Stomach smooth muscle (tissue), 2 donors: ENCODE results near the gene MAP3K2.

ENCODE experiments used
- H3K27ac ChIP-seq: one replicate; pipeline ENCODE4 v1.7.0; 2013; ENCODE audit warnings: mild to moderate bottlenecking, low read length, inconsistent platforms
- H3K27me3 ChIP-seq, 2 donors: one replicate each; pipeline ENCODE4 v1.7.0; 2013; ENCODE audit warnings: low read length in 2 of 2; ENCODE audit not compliant: insufficient read depth in 2 of 2, control insufficient read depth in 1 of 2
- H3K36me3 ChIP-seq, 2 donors: one replicate each; pipeline ENCODE4 v1.7.0; 2013; ENCODE audit warnings: low read length in 2 of 2; ENCODE audit not compliant: control insufficient read depth in 2 of 2, insufficient read depth in 2 of 2
- H3K4me1 ChIP-seq: one replicate; pipeline ENCODE4 v1.7.0; 2013; ENCODE audit warnings: low read length; ENCODE audit not compliant: control insufficient read depth, insufficient read depth
- H3K4me3 ChIP-seq, 2 donors: one replicate each; pipeline ENCODE4 v1.7.0; 2013; ENCODE audit warnings: low read length in 2 of 2
- H3K9ac ChIP-seq, 2 donors: one replicate each; pipeline ENCODE4 v1.7.0; 2013; ENCODE audit warnings: low read length in 2 of 2, mild to moderate bottlenecking in 1 of 2
- H3K9me3 ChIP-seq, 2 donors: one replicate each; pipeline ENCODE4 v1.7.0; 2013; ENCODE audit warnings: low read length in 2 of 2; ENCODE audit not compliant: control insufficient read depth in 2 of 2
- donor health status: healthy.
- donor health status: Pancreatic carcinoma.

MAP3K2 gene

GRCh38 chr2:127387655-127388422 is at the start of gene MAP3K2:
TSS of gene MAP3K2 (minus strand) at chr2:127387975. CDS start at chr2:127343129, 44,846 bp downstream.
- Histone ChIP-seq H3K4me3 (peak within 1 kb of the TSS; percentile 67 to 83), H3K9ac (peak within 1 kb of the TSS; percentile 83 to 93), H3K27ac (peak within 1 kb of the TSS; percentile 98), H3K4me1 (peaks cover 8% of the 10 kb centered on the region), H3K27me3 (no peaks in the 10 kb centered on the region), H3K9me3 (no peaks in the 10 kb centered on the region), H3K36me3 (no peaks in the 10 kb centered on the region)

GRCh38 chr2:127437056-127437455 is 49.3 kb upstream of the MAP3K2 start:
- Histone ChIP-seq H3K36me3 (no peaks in the 10 kb centered on the region), H3K4me3 (no peak overlapping the region), H3K9ac (no peak overlapping the region), H3K4me1 (no peaks in the 10 kb centered on the region), H3K27ac (no peak overlapping the region), H3K9me3 (peaks cover 0 to 9% of the 10 kb centered on the region in 2 donors), H3K27me3 (no peaks in the 10 kb centered on the region)

DNA sequence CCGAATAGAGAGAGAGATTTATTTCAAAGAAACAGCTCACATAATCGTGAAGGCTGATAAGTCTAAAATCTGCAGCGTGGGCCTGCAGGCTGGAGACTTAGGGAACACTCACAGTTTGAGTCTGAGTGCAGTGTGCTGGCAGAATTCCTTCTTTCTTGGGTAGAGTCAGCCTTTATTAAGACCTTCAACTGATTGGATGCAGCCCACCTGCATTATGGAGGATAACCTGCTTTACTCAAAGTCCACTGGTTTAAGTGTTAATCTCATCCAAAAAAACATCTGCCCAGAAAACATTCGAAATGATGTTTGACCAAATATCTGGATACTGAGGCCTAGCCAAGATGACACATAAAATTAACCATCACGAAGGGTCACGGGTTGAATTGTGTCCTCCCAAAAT is 46.7 kb upstream of the MAP3K2 start:
- Histone ChIP-seq H3K9ac (no peak overlapping the region), H3K36me3 (no peaks in the 10 kb centered on the region), H3K9me3 (peaks cover 0 to under 1% of the 10 kb centered on the region in 2 donors), H3K27ac (no peak overlapping the region), H3K4me3 (no peak overlapping the region), H3K27me3 (no peaks in the 10 kb centered on the region), H3K4me1 (no peaks in the 10 kb centered on the region)

DNA sequence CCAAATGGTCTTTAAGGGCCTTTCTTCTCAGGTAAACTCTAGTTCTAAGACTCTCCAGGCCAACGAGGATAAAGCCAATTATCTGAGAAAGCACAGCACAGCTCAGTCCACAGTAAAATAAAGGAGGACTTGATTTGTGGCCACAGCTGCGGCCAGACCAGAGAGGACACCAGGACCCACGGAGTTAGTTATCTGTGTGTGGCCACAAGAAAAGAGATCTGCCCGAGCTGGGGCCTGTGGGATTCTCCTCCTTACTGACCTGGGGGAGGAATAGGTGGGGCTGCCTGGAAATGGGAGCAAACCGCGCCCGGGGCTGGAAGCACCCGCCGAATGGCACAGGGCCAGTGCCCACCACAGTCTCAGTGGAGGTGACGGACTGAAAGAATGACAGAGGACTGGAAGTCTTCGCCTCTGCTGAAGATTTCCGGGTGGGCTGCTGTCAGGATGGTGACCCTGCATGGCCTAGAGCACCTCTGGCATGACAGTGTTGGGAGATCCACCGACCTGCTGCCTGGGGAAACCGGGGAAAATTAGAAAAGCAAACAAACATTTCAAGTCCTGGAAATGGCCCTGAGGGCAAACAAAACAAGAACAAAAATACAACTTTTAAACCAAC is 43.7 kb upstream of the MAP3K2 start:
- H3K9ac ChIP-seq = no peak overlapping the region
- no peak overlapping the region for H3K27ac ChIP-seq
- no peak overlapping the region for H3K4me3 ChIP-seq
- no peaks in the 10 kb centered on the region for H3K27me3 ChIP-seq
- no peaks in the 10 kb centered on the region for H3K9me3 ChIP-seq
- H3K36me3 ChIP-seq = no peaks in the 10 kb centered on the region
- H3K4me1 ChIP-seq = no peaks in the 10 kb centered on the region

GRCh38 chr2:127429844-127430425 is 42.2 kb upstream of the MAP3K2 start:
- H3K4me3 ChIP-seq = no peak overlapping the region
- H3K27ac ChIP-seq = no peak overlapping the region
- H3K9me3 ChIP-seq = no peaks in the 10 kb centered on the region
- peaks cover 5 to 9% of the 10 kb centered on the region in 2 donors for H3K27me3 ChIP-seq
- no peaks in the 10 kb centered on the region for H3K36me3 ChIP-seq
- no peaks in the 10 kb centered on the region for H3K4me1 ChIP-seq
- no peak overlapping the region for H3K9ac ChIP-seq

DNA sequence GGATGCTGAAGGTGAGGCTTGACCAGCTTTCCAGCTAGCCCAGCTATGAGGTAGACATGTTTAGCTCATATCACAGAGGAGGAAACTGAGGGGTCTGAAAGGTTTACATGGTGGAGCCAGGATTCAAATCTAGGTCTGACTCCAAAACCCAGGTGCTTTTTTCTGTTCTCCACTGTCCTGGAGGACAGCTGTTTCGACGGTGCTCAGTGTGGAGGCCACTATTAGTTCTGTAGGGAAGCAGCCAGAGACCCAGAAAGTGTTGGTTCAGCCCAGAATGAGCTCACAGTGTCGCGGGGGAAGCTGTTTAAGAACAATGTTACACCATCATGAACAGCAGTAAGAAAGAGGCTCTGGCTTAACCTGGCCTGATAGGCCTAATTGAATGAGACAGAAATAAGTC is 41.5 kb upstream of the MAP3K2 start:
- no peaks in the 10 kb centered on the region for H3K9me3 ChIP-seq
- H3K36me3 ChIP-seq = no peaks in the 10 kb centered on the region
- H3K4me3 ChIP-seq = no peak overlapping the region
- H3K27me3 ChIP-seq = peaks cover 5 to 12% of the 10 kb centered on the region in 2 donors
- H3K4me1 ChIP-seq = no peaks in the 10 kb centered on the region
- no peak overlapping the region for H3K9ac ChIP-seq
- no peak overlapping the region for H3K27ac ChIP-seq

GRCh38 chr2:127428815-127429109 is 41.0 kb upstream of the MAP3K2 start:
- Histone ChIP-seq H3K4me1 (no peaks in the 10 kb centered on the region), H3K27ac (no peak overlapping the region), H3K9ac (no peak overlapping the region), H3K9me3 (no peaks in the 10 kb centered on the region), H3K36me3 (no peaks in the 10 kb centered on the region), H3K27me3 (peaks cover 6 to 12% of the 10 kb centered on the region in 2 donors), H3K4me3 (no peak overlapping the region)

- Histone ChIP-seq H3K36me3 (no peaks in the 10 kb centered on the region), H3K9ac (no peak overlapping the region), H3K4me1 (peaks cover 5% of the 10 kb centered on the region), H3K9me3 (no peaks in the 10 kb centered on the region), H3K27ac (no peak overlapping the region), H3K4me3 (no peak overlapping the region), H3K27me3 (peaks cover 12 to 16% of the 10 kb centered on the region in 2 donors)
Observed at GRCh38 chr2:127428057-127428814, 40.5 kb upstream of the MAP3K2 start.

- Histone ChIP-seq H3K4me3 (no peak overlapping the region), H3K36me3 (no peaks in the 10 kb centered on the region)
Observed at GRCh38 chr2:127427376-127428056, 39.7 kb upstream of the MAP3K2 start.

More at GRCh38 chr2:127427376-127428056, 39.7 kb upstream of the MAP3K2 start:
- H3K9me3 ChIP-seq = no peaks in the 10 kb centered on the region
- H3K4me1 ChIP-seq = peaks cover 6% of the 10 kb centered on the region
- H3K27ac ChIP-seq = no peak overlapping the region
- H3K27me3 ChIP-seq = peaks cover 17 to 18% of the 10 kb centered on the region in 2 donors
- no peak overlapping the region for H3K9ac ChIP-seq
